G401 (cell line): ENCODE results near the gene KRTAP17-1. TPM values are rescaled to one million over a fixed set of nuclear protein-coding genes. Genes with fewer than 3 reads are reported as not detected.
"Not testable (repeated sequence)": the region's sequence is repeated elsewhere in the genome, so short reads cannot be mapped to it uniquely, and the experiment has no call there.

Experiments
- DNase-seq: peaks from one replicate; pipeline ENCODE4 v3.0.0-alpha.2; 2015; ENCODE audit warnings: low spot score
- in situ Hi-C: cut with HindIII; loops from 2 replicates; pipeline ENCODE4 v1.10.0; 2016; ENCODE audit warnings: low sequenced_read_pairs, mixed read lengths
- total RNA-seq: library from RNA; depleted of rRNA; stranded (reverse); fragments of >200 nt; shearing (Covaris generic); gene quantifications from 2 replicates; pipeline ENCODE4 v1.2.3, GENCODE V29; 2014; rRNA removed

The KRTAP17-1 gene, protein sequence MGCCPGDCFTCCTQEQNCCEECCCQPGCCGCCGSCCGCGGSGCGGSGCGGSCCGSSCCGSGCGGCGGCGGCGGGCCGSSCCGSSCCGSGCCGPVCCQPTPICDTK
- not detected in 2 replicates for total RNA-seq

DNA sequence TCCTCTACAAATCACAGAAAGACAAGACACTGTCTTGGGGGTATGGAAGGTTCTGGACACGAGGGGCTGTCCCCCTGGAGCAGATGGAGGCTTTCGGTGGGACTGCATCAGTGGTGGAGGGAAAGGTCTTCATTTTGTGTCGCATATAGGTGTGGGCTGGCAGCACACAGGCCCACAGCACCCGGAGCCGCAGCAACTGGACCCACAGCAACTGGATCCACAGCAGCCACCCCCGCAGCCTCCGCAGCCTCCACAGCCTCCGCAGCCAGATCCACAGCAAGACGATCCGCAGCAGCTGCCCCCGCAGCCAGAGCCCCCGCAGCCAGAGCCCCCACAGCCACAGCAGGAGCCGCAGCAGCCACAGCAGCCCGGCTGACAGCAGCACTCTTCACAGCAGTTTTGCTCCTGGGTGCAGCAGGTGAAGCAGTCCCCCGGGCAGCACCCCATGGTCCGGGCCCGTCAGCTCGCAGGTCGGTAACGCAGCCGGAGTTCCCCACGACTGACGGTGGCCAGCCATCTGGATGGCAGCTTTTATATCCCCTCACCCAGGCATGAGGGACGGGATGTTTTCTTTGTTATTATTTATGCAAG, at the start of gene KRTAP17-1:
Gene KRTAP17-1, minus strand, starts transcription at position 507 of the 591 bp plus-strand sequence. Its CDS starts 60 bp downstream, at position 447.
- in situ Hi-C loops = no loop called here
- no peak for DNase-seq

DNA sequence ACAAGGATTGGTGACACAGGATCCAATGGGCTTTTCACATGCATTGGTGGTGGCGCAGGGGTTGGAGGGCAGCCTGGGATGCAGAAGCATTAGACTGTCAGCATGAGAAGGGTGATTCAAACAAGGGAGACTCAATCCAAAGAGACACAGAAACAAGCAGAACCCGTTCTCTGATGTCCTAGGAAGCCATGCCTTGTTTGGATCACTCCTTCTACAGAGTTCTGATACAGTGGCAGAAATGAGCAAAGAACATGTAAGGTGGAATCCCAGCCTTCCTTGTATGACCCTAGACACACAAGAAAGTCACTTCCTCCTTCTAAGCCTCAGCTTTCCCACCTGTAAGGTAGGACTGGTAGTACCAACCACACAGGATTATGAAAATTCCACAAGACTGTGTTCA, 48.4 kb upstream of the KRTAP17-1 start:
- no peak for DNase-seq
- in situ Hi-C loops = no loop called here

DNA sequence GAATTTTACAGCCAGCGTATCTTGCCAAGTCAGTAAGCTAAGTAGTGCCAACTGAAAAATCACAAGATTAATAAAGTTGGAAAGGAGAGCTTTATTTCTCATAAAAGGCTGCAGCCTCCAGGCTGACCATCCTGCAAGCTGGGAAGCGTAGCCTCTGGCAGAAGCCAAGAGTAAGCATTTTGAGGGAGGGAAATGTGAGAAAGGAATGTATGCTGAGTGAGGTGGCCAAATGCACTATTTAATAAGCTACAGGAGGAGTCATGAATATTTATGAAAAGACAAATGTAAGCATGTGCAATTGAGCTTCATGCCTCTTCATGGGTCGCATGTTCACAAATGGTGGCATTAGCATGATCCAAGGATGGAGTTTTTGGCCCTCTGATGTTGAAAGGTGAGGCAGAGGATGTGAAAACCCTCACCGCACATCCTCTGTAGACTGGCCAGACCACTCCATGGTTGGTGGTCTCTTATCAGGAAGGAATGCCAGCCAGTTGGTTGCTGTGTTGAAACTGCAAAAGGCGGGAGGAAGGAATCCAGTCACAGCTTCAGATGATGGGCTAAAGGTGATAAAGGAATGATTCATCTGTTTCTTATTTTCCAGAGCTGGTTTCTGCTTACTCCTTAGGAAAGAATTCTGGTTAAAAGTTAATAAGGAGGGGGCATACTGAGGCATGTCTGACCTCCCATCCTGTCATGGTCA, 44.9 kb upstream of the KRTAP17-1 start:
- in situ Hi-C loops = no loop called here
- no peak for DNase-seq

DNA sequence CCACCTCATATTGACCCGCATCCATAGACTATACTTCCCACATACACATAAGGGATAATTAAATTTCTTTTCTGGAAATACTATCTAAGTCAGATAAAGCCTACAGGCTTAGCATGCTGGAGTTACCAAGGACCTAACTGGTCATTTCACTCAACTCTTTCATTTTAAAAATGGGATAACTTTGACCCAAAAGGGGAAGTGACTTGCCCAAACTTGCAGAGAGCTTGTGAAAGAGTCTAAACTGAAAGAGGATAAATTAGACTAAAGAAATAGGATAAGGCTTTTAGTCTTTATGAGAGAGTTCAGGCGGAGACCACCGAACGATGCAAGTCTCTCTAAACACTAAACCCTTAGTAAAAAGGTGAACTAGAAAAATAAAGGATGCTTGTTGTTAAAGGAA, 39.0 kb upstream of the KRTAP17-1 start:
- in situ Hi-C loops = no loop called here
- DNase-seq = no peak

DNA sequence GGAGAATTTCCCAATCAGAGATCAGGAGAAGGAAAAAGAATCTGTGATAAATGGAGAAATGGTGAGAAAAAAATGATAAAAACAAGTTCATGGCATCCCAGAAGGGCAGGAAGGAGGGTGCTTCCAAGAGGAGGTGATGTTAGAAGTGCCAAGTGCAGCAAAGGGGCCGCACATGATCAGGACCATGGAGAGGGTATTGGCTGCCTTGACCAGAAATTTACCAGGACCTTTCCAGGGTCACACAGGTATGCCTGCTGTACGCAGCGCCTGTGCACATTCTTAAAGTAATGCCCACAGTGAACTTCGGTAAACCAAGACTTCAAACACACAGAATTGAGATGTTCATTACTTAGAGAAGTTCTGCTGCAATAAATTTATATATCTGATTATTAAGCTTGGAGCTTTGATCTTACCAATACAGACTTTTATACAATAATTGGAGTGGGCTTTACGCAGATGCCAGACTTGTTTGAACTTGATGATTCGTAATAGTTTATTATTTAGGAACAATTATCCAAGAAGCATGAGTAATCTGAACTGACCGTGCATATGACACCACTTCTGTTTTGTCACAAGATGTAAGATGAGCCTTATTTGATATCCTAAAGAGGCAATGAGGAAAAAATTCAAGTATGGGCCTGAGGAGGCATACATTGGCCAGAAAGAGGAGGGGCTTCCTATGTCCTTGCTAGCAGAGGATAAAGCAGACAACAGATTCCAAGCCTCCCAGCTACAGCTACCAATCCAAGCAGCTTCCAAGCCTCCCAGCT, 37.3 kb upstream of the KRTAP17-1 start:
- in situ Hi-C loops = no loop called here
- DNase-seq = no peak

DNA sequence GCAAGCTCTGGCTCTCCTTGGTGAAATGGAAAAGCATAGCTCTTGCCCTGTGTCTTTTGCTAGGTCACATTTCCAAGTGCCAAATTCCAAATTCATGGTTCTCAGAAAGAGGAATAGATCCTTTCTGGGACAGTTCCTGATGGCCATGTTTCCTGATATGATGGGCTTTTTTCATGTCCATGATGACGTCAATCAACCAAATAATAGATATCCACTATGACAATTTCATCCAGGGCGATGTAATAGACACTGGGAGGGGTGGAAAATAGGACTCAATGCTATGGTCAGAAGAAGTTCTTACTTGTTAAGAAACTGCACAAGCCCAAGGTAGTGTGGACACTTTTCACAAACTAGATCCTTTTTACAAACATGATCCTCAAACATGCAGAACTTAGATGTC, 35.7 kb upstream of the KRTAP17-1 start:
- no peak for DNase-seq
- in situ Hi-C loops = no loop called here

DNA sequence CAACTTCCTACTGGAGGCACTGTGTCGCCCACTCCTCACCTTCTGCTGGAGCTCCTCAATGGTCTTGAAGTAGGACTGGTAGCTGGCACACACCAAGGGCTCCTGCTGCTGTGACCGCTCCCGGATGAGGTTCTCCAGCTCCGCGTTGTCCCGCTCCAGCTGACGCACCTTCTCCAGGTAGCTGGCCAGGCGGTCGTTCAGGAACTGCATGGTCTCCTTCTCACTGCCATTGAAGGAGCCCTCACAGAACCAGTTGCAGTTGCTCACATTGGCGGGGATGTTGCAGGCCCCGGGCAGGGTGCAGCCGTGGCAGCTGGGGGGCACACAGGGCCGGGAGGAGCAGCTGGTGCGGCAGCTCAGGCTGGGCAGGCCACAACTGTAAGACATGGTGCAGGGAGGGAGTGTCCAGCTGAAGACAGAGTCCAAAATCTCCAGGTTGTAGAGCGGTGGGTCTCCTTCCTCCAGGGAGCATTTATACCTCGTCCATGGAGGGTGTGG, 34.9 kb upstream of the KRTAP17-1 start, which contains the start of gene KRT33A:
Gene KRT33A, minus strand, starts transcription at position 448 of the 498 bp plus-strand sequence. Its CDS starts 61 bp downstream, at position 387.
- DNase-seq, in situ Hi-C loops: not testable (repeated sequence)

DNA sequence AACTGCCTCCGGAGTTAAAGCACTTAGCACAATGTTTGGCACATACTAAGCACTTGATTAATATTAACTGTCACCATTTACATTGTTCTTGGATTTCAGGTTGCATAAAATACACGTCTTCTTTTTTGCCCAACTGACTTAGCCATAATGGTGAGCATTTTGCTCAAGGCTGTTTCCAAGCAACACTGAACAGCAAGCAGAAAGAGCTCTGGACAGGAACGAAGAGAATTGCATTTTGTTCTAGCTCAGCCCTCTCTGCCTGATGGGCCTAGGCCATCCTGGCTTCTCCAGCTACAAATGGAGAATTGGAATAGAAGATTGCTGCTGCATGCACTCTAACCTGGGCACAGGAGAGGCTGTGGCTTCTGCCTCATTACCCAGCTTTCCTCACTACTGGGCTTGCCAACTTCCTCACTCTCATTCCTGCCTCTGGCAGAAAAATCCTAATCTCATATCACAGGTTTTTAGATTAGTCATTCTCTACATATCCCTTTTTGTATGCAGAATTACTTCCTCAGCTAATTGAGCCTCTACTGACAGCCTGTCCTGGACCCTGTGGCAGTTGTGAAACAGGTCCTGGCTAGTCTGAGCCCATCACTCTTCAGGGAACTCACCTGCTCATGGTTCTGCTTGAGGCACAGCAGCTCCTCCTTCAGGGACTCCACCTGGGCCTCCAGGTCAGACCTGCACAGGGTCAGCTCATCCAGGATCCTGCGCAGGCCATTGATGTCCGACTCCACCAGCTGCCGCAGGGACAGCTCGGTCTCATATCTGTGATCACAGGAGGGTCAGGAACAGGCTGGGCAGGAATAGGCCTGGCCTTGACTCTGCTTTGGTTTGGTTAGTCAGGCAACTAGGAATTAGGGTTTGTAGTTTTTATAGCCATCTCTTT, 32.6 kb upstream of the KRTAP17-1 start:
- in situ Hi-C loops = no loop called here
- DNase-seq = no peak

DNA sequence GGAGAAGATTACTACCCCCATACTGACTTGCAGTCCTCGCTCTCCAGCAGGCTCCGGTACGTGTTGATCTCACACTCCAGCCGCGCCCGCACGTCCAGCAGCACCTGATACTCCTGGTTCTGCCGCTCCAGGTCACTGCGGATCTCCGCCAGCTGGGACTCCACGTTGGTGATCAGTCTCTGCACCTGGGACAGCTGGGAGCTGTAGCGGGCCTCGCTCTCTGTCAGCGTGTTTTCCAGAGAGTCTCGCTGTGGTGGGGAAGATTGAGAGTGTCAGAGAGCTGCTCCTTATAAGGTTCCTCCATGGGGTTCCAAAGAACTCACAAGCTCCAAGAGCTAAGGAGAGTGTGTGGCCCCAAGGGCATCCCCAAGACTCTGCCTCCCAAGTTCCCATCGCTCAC, 30.9 kb upstream of the KRTAP17-1 start:
- in situ Hi-C loops, DNase-seq: not testable (repeated sequence)

DNA sequence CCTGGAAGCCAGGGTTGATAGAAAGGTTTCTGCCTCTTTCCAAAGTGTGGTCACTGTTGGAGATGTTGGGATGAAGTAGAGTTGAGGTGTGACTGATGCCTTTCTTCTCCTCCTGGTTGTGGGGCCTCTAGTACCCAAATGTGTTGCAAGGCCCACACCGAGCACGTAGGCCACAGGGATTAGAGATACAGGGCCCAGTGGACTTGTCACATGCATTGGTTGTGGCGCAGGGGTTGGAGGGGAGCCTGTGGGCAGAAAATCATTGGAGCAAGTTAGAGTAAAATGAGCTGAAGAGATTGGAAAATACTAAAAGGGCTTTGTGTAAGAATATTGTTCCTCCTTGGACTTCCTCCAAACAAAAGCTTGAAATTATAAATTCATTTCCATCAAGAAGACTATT, 30.5 kb upstream of the KRTAP17-1 start:
- no peak for DNase-seq
- in situ Hi-C loops = no loop called here

DNA sequence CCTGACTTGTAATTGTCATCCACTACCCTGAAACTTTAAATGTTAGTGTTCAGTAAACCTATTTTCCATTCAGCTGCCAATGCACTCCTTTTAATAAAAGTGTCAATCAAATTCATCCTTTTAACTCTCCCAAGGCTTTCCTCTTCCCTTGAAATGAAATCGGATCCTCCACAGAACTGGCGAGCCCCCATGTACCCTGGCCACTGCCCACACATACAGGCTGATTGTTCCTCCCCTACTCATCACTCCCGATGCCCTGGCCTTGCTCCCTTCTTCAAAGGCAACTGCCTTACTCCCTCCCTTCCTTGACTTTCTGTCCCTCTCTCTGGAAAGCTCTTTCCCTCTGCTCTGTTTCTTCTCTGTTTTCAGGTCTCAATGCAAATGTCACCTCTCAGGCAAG, 27.5 kb upstream of the KRTAP17-1 start:
- no peak for DNase-seq
- in situ Hi-C loops = no loop called here

DNA sequence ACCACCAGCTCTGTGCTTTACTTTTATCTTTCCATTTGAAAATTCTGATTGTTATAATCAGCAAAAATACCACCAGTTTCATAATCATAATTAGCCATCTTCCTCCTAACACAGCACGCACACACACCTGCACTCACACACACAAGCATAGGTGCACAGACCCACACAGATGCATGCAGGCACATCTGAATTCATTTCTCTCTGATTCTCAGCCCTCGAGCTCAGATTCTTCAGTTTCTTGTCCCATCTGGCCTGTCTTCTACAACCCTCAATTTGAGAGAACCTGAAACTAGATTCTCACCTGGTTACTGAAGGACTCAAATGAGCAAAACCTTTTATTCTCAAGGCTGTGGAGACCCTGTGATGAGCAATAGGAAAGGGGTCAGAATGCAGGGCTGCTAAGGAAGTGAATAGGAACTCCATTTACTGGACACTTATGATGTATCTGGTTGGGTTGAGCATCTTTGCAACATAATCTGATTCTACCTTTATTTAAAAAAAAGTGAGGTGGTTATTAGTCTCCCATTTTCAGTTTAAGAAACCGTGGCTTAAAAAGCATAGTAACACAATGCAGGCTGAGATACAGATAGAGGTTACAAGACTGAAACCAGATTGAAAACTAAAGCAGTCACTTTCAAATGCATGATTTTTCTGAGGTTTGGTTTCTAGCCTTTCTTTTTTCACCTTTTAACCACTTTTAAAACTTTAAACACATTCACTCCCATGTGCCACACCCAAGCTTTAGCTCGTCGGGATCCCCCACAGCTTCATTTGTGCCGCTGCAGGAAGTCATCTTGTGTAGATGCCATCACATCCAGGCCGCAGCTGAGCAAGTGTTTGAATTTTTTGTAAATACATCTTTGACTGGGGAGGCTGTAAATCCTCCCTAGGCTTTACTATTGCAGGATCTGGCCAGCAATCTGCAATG, 25.7 kb upstream of the KRTAP17-1 start:
- DNase-seq = no peak
- in situ Hi-C loops = no loop called here

DNA sequence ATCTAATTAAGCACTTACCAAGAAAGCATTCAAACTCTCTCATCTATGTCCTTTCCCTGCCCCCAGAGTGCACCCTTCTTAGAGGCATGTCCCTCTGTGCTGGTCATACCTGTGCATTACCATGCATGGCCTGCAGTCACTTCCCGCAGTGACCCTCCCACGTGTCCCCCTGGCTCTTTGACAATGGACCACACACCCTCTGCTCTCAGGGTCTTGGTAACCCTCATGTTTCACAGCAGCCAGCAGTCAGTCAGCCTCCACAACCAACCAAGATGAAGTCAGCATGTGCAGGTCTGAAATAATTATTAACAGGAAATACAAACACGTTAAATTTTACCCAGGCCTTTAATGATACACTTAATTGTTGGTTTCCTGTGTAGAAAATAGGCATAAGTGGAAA, 25.0 kb upstream of the KRTAP17-1 start:
- no peak for DNase-seq
- in situ Hi-C loops = no loop called here

DNA sequence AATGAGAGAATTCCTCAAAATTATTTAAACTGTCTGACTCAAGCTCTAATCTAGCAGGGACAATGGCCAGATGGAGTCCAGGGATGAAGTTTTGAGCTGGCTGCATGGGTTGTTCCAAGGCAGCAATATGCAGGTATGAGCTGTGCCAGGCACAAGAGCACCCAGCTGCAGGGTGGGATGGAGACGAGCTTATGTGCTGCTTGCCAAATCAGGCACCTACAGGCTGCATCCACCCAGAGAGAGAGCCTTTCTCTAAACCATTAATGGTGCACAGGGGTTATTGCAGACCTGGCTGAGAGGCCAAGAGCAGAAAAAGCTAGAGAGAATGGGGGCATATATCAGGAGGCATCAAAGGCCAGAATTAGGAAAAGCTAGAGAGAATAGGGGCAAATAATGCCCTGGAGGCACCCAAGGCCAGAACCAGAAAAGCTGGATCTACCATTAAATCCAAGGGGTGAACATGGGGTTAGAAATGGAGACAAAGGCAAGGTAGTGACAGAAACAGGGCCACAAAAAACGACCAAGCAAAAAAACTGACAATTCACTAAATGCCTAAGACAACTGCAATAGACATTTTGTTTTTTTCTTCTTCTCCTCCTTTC, 24.2 kb upstream of the KRTAP17-1 start:
- no peak for DNase-seq
- in situ Hi-C loops = no loop called here

DNA sequence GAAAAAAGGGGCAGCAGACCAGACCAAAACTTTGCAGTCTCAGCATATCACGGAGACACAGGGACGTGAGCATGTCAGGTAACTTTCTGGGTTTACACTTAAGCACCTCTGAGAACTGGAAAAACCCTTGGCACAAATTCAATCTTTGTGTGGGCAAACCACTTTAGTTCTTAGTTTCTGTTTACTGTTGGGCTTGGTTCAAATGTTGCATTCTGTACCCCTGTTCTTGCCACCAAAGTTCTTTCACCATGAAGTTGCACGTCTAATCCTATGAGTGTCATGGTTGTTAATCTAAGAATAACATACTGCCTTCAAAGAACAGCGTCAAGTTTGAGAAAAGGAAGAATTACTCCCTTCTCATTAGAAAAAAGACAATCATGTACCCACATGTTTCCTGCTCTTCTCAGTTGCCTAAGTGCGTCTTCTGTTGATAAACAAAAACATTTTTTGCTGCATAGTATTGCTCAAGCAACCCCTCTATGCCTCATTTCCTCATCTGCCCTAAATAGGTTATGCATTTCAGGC, 23.5 kb upstream of the KRTAP17-1 start:
- DNase-seq = no peak
- in situ Hi-C loops = no loop called here

DNA sequence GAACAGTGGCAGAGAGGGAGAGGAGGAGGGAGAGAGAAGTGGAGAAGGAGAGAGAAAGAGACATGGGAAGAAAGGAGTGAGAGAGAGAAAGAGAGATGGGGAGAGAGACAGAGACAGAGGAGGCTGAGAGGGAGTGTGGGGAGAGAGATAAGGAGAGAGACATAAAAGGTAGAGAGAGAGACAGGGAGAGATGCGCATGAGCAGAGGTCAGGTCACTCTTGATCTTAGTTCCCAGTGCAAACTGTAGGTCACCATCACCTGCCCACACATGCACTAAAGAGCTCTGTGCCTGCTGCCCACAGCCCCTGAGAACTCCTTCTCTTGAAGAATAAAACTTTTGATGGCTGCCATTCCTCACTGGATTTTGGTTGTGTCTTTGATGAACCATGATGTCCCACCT, 20.2 kb upstream of the KRTAP17-1 start:
- in situ Hi-C loops = no loop called here
- DNase-seq = no peak
